Fibroblast of skin of left biceps (primary cell): ENCODE results near the gene LUZP2.

Experiments
- DNase-seq, 2 experiments: peaks; one replicate each; pipeline ENCODE4 v3.0.0-alpha.2; 2013; ENCODE audit warnings: low read depth in 2 of 2

LUZP2 gene

GRCh38 chr11:24716403-24716802, 219.6 kb downstream of the LUZP2 start:
- DNase-seq, result no peak

GRCh38 chr11:24723231-24723630, 226.4 kb downstream of the LUZP2 start:
- no peak for DNase-seq

GRCh38 chr11:24731554-24731953, 234.7 kb downstream of the LUZP2 start:
- DNase-seq, result no peak

- no peak for DNase-seq
Measured at GRCh38 chr11:24734742-24735237, 237.9 kb downstream of the LUZP2 start.

- no peak for DNase-seq
Measured at GRCh38 chr11:24738972-24739371, 242.1 kb downstream of the LUZP2 start.

- no peak for DNase-seq
Measured at GRCh38 chr11:24739637-24740036, 242.8 kb downstream of the LUZP2 start.

- DNase-seq, result no peak
Measured at GRCh38 chr11:24747275-24748251, 250.7 kb downstream of the LUZP2 start.

- DNase-seq, result no peak
Measured at GRCh38 chr11:24748261-24748660, 251.4 kb downstream of the LUZP2 start.

GRCh38 chr11:24754406-24754805, 257.6 kb downstream of the LUZP2 start:
- no peak for DNase-seq

GRCh38 chr11:24755260-24755839, 258.5 kb downstream of the LUZP2 start:
- no peak for DNase-seq

- DNase-seq, result no peak
Measured at GRCh38 chr11:24759742-24760141, 262.9 kb downstream of the LUZP2 start.

- no peak for DNase-seq
Measured at GRCh38 chr11:24760681-24761080, 263.8 kb downstream of the LUZP2 start.

GRCh38 chr11:24762076-24762475, 265.2 kb downstream of the LUZP2 start:
- no peak for DNase-seq

- no peak for DNase-seq
Measured at GRCh38 chr11:24767411-24767810, 270.6 kb downstream of the LUZP2 start.

GRCh38 chr11:24773322-24773721, 276.5 kb downstream of the LUZP2 start:
- no peak for DNase-seq

GRCh38 chr11:24779791-24780190, 282.9 kb downstream of the LUZP2 start:
- DNase-seq, result no peak

- DNase-seq, result no peak
Measured at GRCh38 chr11:24781288-24781687, 284.4 kb downstream of the LUZP2 start.

GRCh38 chr11:24793479-24793878, 296.6 kb downstream of the LUZP2 start:
- DNase-seq, result no peak

GRCh38 chr11:24794064-24794463, 297.2 kb downstream of the LUZP2 start:
- no peak for DNase-seq

GRCh38 chr11:24805671-24806070, 308.8 kb downstream of the LUZP2 start:
- DNase-seq, result no peak

- no peak for DNase-seq
Measured at GRCh38 chr11:24808173-24808572, 311.3 kb downstream of the LUZP2 start.

- DNase-seq, result no peak
Measured at GRCh38 chr11:24819006-24819405, 322.2 kb downstream of the LUZP2 start.

GRCh38 chr11:24819863-24820434, 323.1 kb downstream of the LUZP2 start:
- no peak for DNase-seq
